ENCODE measurements around the gene KRT8.

The KRT8 gene

GRCh38 chr12:52909331-52909730 is 4.5 kb upstream of the KRT8 start:
- DNase-seq (ENCODE audit: low read depth): no peak
- no peak overlapping the region for H3K4me3 ChIP-seq (ENCODE audit: low read length)
- TF ChIP-seq, protein P1, sequence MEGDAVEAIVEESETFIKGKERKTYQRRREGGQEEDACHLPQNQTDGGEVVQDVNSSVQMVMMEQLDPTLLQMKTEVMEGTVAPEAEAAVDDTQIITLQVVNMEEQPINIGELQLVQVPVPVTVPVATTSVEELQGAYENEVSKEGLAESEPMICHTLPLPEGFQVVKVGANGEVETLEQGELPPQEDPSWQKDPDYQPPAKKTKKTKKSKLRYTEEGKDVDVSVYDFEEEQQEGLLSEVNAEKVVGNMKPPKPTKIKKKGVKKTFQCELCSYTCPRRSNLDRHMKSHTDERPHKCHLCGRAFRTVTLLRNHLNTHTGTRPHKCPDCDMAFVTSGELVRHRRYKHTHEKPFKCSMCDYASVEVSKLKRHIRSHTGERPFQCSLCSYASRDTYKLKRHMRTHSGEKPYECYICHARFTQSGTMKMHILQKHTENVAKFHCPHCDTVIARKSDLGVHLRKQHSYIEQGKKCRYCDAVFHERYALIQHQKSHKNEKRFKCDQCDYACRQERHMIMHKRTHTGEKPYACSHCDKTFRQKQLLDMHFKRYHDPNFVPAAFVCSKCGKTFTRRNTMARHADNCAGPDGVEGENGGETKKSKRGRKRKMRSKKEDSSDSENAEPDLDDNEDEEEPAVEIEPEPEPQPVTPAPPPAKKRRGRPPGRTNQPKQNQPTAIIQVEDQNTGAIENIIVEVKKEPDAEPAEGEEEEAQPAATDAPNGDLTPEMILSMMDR (conservative IDR thresholded peaks at IDR 0.05; ENCODE audit: low read depth, low read length): no peak

DNA sequence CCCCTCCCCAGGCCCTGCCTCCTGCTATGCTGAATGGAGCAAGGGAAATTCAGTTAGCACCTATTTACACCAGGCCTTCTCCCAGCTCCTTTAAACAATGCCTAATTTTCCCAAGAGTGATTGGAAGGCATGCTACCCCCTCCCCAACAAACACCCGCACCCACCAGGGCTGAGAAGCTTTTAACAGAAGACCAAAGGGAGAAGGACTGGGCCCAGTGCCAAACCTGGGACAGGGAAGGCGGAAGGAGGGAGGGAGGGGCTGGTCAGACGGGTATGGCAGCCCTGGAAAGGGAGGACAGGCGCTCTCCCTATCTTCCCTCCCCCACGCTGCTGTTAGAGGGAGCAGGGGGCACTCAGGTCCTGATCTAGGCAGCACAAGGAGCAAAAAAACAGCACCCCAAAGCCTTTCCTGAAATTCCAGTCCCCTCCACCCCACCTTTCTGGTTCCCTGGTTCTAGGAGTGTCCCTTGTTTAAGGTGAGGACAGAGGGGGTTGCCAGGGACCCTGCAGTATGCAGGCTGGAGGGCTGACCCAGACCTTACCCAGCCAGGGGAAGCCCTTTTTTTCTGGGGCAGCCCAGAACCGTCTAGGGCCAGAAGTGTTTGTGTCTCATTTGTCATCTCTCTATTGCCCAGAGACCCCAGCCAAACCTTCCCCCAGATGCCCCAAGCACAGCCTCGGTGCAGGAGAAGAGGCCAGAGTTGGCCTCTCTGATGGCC is 2.4 kb upstream of the KRT8 start:
- TF ChIP-seq, protein P1 (conservative IDR thresholded peaks at IDR 0.05; ENCODE audit: low read depth, low read length): no peak
- no peak overlapping the region for H3K4me3 ChIP-seq (ENCODE audit: low read length)
- DNase-seq (ENCODE audit: low read depth): no peak

GRCh38 chr12:52906191-52906601 is 1.3 kb upstream of the KRT8 start:
- no peak overlapping the region for H3K4me3 ChIP-seq (ENCODE audit: low read length)
- no peak for DNase-seq (ENCODE audit: low read depth)
- TF ChIP-seq, protein P1 (conservative IDR thresholded peaks at IDR 0.05; ENCODE audit: low read depth, low read length): no peak

GRCh38 chr12:52903855-52904508 is 894 bp downstream of the KRT8 start:
- TF ChIP-seq, protein P1 (conservative IDR thresholded peaks at IDR 0.05; ENCODE audit: low read depth, low read length): no peak
- DNase-seq (ENCODE audit: low read depth): no peak
- H3K4me3 ChIP-seq (ENCODE audit: low read length): peak overlapping the region; percentile 94

DNA sequence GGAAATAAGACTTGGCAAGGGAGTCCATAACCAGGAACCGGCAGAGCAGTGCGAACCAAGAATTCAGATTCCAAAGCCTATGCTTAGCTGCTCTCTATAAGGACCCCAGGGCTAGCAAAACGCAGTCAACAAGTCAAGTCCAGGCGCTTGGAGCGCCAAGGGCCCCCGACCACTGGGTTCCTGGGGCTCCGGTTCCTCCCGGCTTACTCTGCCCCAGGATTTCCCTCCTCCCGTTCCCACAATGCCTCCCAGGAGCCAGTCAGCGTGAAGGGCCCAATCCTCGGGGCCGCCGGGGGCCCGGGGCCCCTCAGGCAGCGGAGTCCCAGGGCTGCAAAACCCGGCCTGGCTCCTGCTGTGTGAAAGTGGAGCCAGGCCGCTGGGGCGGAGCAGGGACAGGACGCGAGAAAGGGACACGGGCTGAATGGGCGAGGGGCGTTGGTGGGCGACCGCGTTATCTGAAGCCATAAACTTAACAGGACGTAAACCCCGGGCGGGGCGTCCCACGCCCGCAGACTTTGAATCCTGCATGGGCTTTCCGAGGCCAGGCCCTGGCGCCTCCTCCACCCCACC is 1.5 kb downstream of the KRT8 start:
- DNase-seq (ENCODE audit: low read depth): no peak
- TF ChIP-seq, protein P1 (conservative IDR thresholded peaks at IDR 0.05; ENCODE audit: low read depth, low read length): no peak

DNA sequence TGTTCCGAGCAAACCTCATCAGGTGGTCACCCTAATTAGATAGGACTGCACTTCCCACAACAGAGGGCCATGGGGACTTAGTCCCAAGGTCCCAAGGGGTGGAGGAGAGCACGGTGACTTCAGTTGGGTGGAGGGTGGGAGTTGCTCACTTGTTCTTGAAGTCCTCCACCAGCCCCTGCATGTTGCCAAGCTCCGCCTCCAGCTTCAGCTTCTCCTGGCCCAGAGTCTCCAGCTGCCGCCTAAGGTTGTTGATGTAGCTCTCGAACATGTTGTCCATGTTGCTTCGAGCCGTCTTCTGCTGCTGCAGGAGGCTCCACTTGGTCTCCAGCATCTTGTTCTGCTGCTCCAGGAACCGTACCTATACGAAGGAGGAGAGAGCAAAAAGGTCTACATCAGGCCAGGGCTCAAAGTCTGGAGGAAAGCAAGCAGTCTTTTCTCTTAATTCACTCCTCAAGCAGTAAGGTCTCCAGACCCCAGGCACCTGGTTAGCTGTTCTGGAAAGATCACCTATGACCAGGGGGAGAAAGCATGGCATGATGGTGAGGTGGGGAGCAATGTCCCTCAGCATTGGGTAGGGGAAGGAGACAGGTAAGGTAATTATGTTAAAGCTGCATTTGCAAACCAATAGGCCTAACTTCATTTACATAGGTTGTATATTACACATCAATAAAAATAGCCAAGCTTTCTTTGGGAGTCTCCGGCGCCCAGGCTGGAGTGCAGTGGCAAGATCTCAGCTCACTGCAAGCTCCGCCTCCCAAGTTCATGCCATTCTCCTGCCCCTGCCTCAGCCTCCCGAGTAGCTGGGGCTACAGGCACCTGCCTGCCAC is 2.9 kb downstream of the KRT8 start:
- peak overlapping the region; percentile 94 for H3K4me3 ChIP-seq (ENCODE audit: low read length)
- DNase-seq (ENCODE audit: low read depth): no peak
- TF ChIP-seq, protein P1 (conservative IDR thresholded peaks at IDR 0.05; ENCODE audit: low read depth, low read length): no peak

More for the DNA sequence above, 1.5 kb downstream of the KRT8 start:
- H3K4me3 ChIP-seq (ENCODE audit: low read length): peak overlapping the region; percentile 94
